ENCODE results near the gene SIX1.

DNA sequence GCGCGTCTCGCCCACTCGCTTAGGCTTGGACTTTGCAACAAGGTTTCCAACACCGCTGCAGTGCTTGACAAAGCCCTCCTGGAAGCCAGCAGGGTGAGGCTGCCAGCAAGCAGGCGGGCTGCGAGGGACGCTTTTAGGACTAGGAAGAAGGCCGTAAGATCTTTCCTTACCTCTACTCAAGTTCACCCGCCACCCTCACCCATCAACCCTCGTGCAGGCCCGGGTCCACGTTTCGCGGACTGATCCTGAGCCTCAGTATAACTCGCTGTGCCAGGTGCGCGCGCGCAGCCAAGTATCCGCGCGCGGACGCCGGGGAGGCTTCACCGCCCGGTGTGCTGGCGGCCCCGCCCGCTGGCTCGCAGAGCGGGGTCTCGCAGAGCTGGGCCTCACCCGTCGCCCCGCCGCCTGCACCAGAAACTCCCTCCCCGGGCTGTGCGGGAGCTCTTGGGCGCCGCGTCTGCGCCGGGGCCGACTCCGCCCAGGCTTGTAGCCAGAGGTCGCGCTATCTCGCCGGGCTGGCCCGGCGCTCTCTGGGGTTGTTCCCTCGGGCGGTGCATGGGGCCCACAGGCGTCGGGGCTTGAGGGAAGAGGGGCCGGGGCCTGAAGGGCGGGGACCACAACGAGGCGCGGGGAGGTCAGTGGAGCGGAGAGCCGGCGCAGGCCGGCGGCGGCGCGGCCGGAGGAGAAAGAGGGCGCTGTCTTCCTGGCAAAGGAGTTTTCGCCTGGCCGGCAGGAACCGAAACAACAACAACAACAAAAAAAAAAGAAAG, 7.6 kb upstream of the SIX1 start:
- TF ChIP-seq, protein P1, sequence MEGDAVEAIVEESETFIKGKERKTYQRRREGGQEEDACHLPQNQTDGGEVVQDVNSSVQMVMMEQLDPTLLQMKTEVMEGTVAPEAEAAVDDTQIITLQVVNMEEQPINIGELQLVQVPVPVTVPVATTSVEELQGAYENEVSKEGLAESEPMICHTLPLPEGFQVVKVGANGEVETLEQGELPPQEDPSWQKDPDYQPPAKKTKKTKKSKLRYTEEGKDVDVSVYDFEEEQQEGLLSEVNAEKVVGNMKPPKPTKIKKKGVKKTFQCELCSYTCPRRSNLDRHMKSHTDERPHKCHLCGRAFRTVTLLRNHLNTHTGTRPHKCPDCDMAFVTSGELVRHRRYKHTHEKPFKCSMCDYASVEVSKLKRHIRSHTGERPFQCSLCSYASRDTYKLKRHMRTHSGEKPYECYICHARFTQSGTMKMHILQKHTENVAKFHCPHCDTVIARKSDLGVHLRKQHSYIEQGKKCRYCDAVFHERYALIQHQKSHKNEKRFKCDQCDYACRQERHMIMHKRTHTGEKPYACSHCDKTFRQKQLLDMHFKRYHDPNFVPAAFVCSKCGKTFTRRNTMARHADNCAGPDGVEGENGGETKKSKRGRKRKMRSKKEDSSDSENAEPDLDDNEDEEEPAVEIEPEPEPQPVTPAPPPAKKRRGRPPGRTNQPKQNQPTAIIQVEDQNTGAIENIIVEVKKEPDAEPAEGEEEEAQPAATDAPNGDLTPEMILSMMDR (IDR thresholded peaks at IDR 0.05) = peak; percentile 64
- TF ChIP-seq JUND (IDR thresholded peaks at IDR 0.05) (no peak), RAD21 (IDR thresholded peaks at IDR 0.05; ENCODE audit: low read length) (peak; percentile 62), CHD2 (IDR thresholded peaks at IDR 0.05; ENCODE audit: low read length, partially characterized antibody) (no peak), RFX5 (IDR thresholded peaks at IDR 0.05; ENCODE audit: low read length) (no peak), EZH2phosphoT487 (IDR thresholded peaks at IDR 0.05; ENCODE audit: borderline replicate concordance, low read depth) (no peak), FOSL2 (IDR thresholded peaks at IDR 0.05; ENCODE audit: borderline replicate concordance, low read depth) (no peak), REST (IDR thresholded peaks at IDR 0.05; ENCODE audit: low read depth, low read length) (peak; percentile 9; the same call in 1 of the 2 replicates), TAF1 (IDR thresholded peaks at IDR 0.05; ENCODE audit: borderline replicate concordance, low read depth, low read length) (peak; percentile 40; the same call in 1 of the 2 replicates), MXI1 (IDR thresholded peaks at IDR 0.05; ENCODE audit: low read depth, low read length) (no peak), GATA2 (CRISPR knock-in tag; IDR thresholded peaks at IDR 0.05) (no peak), FOXJ3 (CRISPR knock-in tag; IDR thresholded peaks at IDR 0.05) (no peak)
- TF ChIP-seq, protein P2, sequence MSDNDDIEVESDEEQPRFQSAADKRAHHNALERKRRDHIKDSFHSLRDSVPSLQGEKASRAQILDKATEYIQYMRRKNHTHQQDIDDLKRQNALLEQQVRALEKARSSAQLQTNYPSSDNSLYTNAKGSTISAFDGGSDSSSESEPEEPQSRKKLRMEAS (IDR thresholded peaks at IDR 0.05; ENCODE audit: low read depth) = peak; percentile 72; the same call in 1 of the 2 replicates

All from SK-N-SH (cell line).